NCI-H2227 (cell line): ENCODE measurements around the gene DNAH3.

Experiments used
- DNase-seq: peaks from one replicate; lab custom pipeline; 2025; ENCODE audit not compliant: unreplicated experiment; lab: John Stamatoyannopoulos, UW

The DNAH3 gene

DNA sequence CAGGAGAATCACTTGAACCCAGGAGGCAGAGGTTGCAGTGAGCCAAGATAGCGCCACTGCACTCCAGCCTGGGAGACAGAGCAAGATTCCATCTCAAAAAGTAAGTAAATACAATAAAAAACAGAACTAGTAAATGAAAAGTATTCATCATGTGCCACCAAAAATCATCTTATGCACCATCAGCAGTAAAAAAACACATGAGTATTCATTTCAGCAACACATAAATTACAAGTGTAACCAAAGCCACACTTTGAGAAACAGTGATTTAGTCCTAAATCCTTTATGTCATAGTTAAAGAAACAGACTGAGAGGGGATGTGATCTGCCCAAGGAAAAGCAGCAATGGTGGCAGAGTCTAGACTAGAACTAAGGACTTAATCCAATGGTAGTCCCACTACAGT, 263.4 kb downstream of the DNAH3 start:
- DNase-seq = no peak

DNA sequence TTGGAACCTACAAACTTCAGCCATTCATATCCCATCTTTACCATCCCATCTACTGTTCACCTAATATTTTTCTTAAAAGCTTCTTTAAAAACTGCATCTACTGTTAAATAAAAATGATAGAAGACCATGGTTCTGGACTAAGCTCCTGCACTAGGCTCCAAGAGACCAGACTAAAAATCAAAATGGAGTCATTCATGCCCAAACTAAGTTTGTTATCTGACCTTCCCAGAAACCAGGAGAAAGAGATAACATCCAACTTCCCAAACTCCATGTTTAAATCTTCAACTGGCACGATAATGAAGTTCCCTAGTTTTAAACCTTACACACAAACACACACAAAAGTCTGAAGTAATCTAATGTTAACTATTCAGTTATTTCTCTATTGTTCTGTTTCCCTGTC, 264.3 kb downstream of the DNAH3 start:
- DNase-seq = no peak

DNA sequence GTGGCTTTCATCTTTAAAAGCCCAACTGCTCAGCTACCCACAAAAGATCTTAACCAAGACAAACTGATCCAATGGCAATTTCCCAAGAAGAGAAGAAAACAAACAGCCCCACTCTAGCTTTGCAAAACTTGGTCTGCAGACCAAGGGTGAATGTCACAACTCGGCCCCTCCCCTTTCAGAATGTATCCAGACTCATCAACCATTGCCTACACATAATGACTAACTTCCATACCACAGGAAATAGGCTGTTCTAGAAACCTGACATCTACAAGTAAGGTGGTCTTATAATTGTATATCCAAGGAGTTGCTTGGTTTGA, 266.4 kb downstream of the DNAH3 start:
- DNase-seq = no peak

DNA sequence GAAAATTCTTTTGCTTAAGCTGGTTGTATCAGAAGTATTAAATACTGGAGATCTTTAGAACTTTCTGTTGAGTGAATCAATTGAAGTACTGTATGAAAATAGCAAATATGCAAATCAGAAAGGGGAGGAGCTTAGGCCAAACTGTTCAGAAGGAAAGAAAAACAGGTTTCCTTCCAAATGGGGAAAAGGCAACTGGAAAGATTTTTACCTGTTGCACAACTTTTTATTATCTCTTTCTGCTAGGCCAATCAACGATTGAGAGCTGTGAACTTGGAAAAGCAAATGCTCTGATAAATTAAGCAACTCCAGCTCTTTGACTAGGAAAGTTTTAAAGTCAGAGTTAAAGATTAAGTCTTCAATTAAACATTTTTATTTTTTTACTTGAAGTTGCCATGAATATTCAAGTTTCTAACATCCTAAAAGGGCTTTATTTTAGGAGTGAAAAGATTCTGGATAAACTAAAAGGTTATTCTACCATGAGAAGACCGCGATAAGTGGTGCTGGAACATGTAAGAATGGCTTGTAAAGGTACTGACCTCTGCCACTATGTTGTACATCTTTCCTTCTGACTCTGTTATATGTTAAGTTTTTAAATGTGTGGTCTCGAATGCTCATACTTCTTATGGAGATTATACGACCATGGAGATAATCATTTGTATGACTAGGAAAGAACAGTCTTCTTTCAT, 266.9 kb downstream of the DNAH3 start:
- no peak for DNase-seq
